Osteoblast (primary cell): ENCODE results near the gene FBXW7. TPM values are rescaled to one million over a fixed set of nuclear protein-coding genes. Genes with fewer than 3 reads are reported as not detected.

Experiments
- DNase-seq: peaks from one replicate; pipeline ENCODE4 v3.0.0; 2011; ENCODE audit warnings: low spot score, mixed read lengths; ENCODE audit not compliant: insufficient read length; ENCODE audit errors: missing footprints
- H2AFZ ChIP-seq: 2 replicates; pipeline ENCODE4 v1.6.0; 2011; ENCODE audit warnings: mild to moderate bottlenecking, low read length
- H3K27ac ChIP-seq: 2 replicates; pipeline ENCODE4 v1.5.1; 2011; ENCODE audit warnings: mild to moderate bottlenecking, low read depth, low read length, moderate library complexity
- H3K27me3 ChIP-seq: 2 replicates; pipeline ENCODE4 v1.6.0; 2012; ENCODE audit warnings: mild to moderate bottlenecking, control low read depth, inconsistent platforms, low read length, moderate library complexity; ENCODE audit not compliant: insufficient read depth
- H3K36me3 ChIP-seq: 2 replicates; pipeline ENCODE4 v1.5.1; 2011; ENCODE audit warnings: mild to moderate bottlenecking, low read length, control low read depth, moderate library complexity; ENCODE audit not compliant: insufficient read depth
- H3K4me1 ChIP-seq: 2 replicates; pipeline ENCODE4 v1.5.1; 2011; ENCODE audit warnings: mild to moderate bottlenecking, low read length, control low read depth, moderate library complexity; ENCODE audit not compliant: insufficient read depth
- H3K4me2 ChIP-seq: 2 replicates; pipeline ENCODE4 v1.6.0; 2011; ENCODE audit warnings: mild to moderate bottlenecking, low read length; ENCODE audit not compliant: insufficient read depth
- H3K4me3 ChIP-seq: fragments of 200-600 bp; sonication (generic); 3 replicates; pipeline ENCODE4 v1.5.1; 2012; ENCODE audit warnings: mild to moderate bottlenecking, low read length, inconsistent platforms; ENCODE audit not compliant: insufficient read depth
- H3K79me2 ChIP-seq: 2 replicates; pipeline ENCODE4 v1.6.0; 2012; ENCODE audit warnings: mild to moderate bottlenecking, low read length, control low read depth, inconsistent platforms; ENCODE audit not compliant: insufficient read depth
- H3K9me3 ChIP-seq: 2 replicates; pipeline ENCODE4 v1.5.1; 2011; ENCODE audit warnings: low read depth, low read length, control low read depth
- H4K20me1 ChIP-seq: 2 replicates; pipeline ENCODE4 v1.6.0; 2012; ENCODE audit warnings: mild to moderate bottlenecking, low read length, control low read depth; ENCODE audit not compliant: insufficient read depth
- total RNA-seq: library from RNA; depleted of rRNA; stranded (reverse); fragments of >200 nt; gene quantifications from 2 replicates; pipeline ENCODE4 v1.2.3, GENCODE V29; 2012
- TF ChIP-seq, protein P1 (sequence below): IDR thresholded peaks from 2 replicates; pipeline ENCODE4 v1.5.1; 2011; ENCODE audit warnings: mild to moderate bottlenecking, low read depth, low read length, moderate library complexity; ENCODE audit errors: extremely low read depth

FBXW7 gene
- total RNA-seq, 1 donor, result 74.9 TPM

DNA sequence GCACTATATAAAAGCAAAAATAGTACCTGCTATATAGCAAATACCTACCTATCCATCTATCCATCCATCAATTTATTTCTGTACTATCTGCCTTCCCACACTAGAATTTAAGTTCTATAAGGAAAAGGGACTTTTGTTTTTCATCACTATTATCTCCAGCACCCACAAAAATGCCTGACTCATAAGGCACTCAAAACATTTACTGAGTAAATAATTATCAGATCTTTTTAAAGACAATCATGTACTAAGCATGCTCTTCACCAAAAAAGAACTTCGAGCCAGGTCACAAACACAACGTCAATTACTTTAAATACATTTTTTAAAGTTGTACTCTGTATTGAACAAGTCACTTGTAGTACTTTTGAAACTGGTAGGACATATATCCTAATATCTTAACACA is 119.9 kb downstream of the FBXW7 start:
- Histone ChIP-seq H3K36me3 (no peaks in the 10 kb centered on the region), H2AFZ (no peak overlapping the region), H4K20me1 (peaks cover 5% of the 10 kb centered on the region), H3K4me1 (peaks cover 12% of the 10 kb centered on the region), H3K27ac (no peak overlapping the region), H3K27me3 (no peaks in the 10 kb centered on the region), H3K4me3 (no peak overlapping the region), H3K4me2 (peak overlapping the region; percentile 20), H3K9me3 (no peaks in the 10 kb centered on the region), H3K79me2 (peaks cover 8% of the 10 kb centered on the region)
- TF ChIP-seq, protein P1, sequence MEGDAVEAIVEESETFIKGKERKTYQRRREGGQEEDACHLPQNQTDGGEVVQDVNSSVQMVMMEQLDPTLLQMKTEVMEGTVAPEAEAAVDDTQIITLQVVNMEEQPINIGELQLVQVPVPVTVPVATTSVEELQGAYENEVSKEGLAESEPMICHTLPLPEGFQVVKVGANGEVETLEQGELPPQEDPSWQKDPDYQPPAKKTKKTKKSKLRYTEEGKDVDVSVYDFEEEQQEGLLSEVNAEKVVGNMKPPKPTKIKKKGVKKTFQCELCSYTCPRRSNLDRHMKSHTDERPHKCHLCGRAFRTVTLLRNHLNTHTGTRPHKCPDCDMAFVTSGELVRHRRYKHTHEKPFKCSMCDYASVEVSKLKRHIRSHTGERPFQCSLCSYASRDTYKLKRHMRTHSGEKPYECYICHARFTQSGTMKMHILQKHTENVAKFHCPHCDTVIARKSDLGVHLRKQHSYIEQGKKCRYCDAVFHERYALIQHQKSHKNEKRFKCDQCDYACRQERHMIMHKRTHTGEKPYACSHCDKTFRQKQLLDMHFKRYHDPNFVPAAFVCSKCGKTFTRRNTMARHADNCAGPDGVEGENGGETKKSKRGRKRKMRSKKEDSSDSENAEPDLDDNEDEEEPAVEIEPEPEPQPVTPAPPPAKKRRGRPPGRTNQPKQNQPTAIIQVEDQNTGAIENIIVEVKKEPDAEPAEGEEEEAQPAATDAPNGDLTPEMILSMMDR, result no peak
- DNase-seq, result no peak

- no peak overlapping the region for H3K4me3 ChIP-seq
- no peaks in the 10 kb centered on the region for H3K4me1 ChIP-seq
- no peaks in the 10 kb centered on the region for H3K36me3 ChIP-seq
- no peak for DNase-seq
- TF ChIP-seq, protein P1, result peak; percentile 74
- no peak overlapping the region for H2AFZ ChIP-seq
- no peak overlapping the region for H3K27ac ChIP-seq
- no peaks in the 10 kb centered on the region for H3K9me3 ChIP-seq
- no peaks in the 10 kb centered on the region for H3K27me3 ChIP-seq
- peaks cover 8% of the 10 kb centered on the region for H3K79me2 ChIP-seq
- no peak overlapping the region for H3K4me2 ChIP-seq
- no peaks in the 10 kb centered on the region for H4K20me1 ChIP-seq
Measured at GRCh38 chr4:152408514-152409327, 127.2 kb downstream of the FBXW7 start.

GRCh38 chr4:152401424-152401823 is 134.5 kb downstream of the FBXW7 start:
- no peak overlapping the region for H3K4me3 ChIP-seq
- H3K9me3 ChIP-seq, result no peaks in the 10 kb centered on the region
- H3K36me3 ChIP-seq, result no peaks in the 10 kb centered on the region
- peaks cover 2% of the 10 kb centered on the region for H3K79me2 ChIP-seq
- TF ChIP-seq, protein P1, result no peak
- no peak overlapping the region for H3K27ac ChIP-seq
- no peak overlapping the region for H2AFZ ChIP-seq
- H4K20me1 ChIP-seq, result no peaks in the 10 kb centered on the region
- no peaks in the 10 kb centered on the region for H3K27me3 ChIP-seq
- H3K4me2 ChIP-seq, result no peak overlapping the region
- H3K4me1 ChIP-seq, result no peaks in the 10 kb centered on the region
- DNase-seq, result no peak

GRCh38 chr4:152399246-152399645 is 136.6 kb downstream of the FBXW7 start:
- Histone ChIP-seq H3K4me2 (no peak overlapping the region), H3K9me3 (no peaks in the 10 kb centered on the region), H3K79me2 (peaks cover 2% of the 10 kb centered on the region), H4K20me1 (peaks cover 5% of the 10 kb centered on the region), H3K4me3 (no peak overlapping the region), H2AFZ (no peak overlapping the region), H3K36me3 (no peaks in the 10 kb centered on the region), H3K27me3 (no peaks in the 10 kb centered on the region), H3K27ac (no peak overlapping the region), H3K4me1 (no peaks in the 10 kb centered on the region)
- TF ChIP-seq, protein P1, result no peak
- DNase-seq, result no peak
